ENCODE measurements around the gene FAM111B.
"Not testable (repeated sequence)": the region's sequence is repeated elsewhere in the genome, so short reads cannot be mapped to it uniquely, and the experiment has no call there.

Gene FAM111B

DNA sequence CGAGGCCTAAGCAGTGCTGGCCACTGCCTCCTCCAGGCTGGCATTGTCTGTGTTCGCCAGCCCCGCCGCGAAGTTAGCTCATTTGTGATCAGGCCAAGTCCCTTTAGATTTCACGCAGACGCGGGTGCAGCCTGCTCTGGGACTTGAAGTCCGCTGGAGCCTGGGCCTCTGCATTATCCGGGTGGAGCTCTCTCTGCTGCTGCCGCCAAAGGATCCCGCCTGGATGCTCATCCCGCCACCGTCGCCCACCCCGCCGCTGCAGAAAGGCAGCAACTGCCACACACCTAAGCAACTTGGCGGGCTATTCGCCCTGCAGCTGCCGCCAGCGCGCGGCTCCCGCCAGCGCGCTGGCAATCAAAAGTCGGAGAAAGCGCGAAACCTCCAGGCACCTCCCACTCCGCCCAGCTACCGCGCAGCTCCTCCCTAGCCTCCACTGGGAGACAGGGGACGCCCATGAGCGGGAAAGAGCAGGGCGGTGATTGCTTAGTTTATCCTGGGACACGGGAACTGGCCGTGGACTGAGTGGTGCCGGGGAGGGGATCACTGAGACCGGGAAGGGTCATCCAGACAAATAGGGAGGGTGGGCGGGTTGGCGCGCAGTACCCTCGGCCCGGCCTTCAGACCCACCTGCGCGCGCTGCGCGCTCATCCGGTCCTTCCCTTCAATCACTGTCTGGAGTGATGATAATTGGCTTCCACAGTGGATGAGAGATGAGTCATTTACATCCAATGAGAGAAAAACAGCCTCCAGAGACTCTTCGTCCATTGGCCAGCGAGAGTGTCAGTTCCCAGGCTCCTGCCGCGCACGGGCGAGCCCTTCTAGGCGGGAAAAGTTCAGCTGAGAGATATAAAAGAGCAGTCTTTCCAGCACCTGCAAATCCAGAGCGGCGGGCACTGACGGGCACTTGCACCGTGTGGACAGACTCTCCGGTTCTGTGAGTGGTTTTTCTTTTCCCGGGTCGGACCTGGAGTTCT, at the start of gene FAM111B:
Gene FAM111B, plus strand, starts transcription at position 875 of the 974 bp plus-strand sequence. CDS start 2,389 bp downstream, outside the sequence.
- peak; percentile 84 for DNase-seq

DNA sequence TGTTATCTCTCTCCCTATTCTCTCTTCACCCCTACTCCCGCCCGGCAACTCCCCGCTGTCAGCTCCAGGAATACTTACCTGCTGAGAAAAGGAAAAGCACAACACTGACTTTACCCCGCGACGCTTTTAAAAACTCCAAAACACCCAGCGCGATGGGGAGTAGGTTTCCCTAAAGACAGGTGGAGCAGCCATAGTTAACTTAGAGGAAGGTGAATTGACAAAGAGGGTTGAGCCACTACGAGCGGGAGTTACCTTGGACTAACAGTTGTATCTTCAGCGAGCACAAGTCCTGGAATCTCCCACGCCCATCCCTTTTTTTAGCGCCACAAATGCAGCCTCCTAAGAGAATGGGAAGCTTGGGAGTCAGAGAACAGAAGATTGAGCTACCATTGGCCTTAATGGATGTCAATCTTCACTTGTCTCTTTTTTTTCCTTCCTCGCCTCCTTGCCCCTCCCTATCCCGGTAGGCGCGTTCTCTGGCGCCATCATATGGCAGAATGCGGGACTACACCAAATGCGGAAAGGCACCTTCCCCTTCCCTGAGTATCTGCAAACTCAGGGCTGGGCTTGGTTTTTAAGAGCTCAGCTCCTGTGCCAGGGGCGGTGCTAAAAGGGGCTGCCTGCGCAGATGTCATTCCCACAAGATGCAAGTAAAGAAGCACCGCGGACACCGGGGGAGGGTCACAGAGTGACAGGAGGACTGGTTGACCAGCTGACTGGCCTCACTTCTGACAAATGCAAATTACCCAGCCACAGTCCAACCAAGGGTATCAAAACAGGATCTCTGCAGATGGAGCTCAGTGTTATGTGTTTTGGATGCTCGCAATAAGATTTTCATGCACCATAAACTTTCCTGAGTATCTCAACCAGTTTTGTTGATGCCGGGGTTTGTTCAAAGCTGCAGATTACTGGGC, 48.7 kb upstream of the FAM111B start:
- peak; percentile 61 for DNase-seq

GRCh38 chr11:59060096-59060495, 46.9 kb upstream of the FAM111B start:
- not testable (repeated sequence) for DNase-seq

- no peak for DNase-seq
These were observed 44.2 kb upstream of the FAM111B start for GRCh38 chr11:59062602-59063529.

GRCh38 chr11:59063996-59064727, 42.9 kb upstream of the FAM111B start:
- DNase-seq = not testable (repeated sequence)

DNA sequence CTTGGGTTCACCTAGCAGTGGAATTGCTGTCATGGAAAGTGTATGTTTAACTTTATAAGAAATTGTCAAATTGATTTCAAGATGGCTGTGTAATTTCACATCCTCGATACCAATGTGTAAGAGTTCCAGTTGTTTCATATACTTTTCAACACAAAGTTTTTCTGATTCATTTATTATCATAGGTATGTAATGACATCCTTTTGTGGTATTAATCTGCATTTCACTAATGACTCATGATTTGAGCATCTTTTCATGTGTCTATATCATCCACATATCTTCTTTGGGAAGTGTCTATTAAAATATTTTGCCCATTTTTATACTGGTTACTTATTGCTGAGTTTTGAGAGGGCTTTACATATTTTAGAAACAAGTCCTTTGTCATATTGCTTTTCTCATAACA, 38.0 kb upstream of the FAM111B start:
- DNase-seq = no peak

DNA sequence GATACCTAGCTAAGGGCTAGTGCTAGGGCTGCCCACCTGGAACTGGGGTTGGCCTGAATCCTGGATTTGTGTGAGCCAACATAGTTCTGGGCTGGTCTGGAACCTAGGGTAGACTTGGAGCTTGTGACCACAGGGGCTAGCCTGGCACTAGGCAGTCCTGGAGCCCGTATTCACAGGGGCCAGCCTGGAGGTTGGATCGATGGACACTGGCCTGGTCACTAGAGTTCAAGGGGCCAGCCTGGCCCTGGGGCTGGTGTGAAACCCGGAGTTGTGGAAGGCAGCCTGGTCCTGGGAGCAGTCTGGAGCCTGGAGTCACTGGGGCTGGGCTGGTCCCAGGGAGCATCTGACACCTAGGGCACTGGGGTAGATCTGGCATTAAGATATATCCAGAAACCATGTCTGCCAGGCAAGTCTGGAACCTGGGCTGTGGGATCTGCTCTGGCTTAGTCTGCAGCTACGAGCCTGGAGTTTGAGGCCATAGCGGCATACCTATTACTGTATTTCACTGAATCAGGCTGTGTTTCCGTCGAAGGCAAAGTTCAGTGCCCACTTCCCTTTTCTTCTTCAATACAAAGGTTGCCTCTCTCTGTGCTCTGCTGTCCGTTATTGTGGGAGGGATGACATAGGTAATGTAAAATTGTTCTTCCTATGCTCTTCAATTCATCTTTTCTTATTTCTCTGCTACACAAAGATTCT, 30.0 kb upstream of the FAM111B start:
- DNase-seq = no peak

GRCh38 chr11:59078435-59078834, 28.6 kb upstream of the FAM111B start:
- DNase-seq = no peak

DNA sequence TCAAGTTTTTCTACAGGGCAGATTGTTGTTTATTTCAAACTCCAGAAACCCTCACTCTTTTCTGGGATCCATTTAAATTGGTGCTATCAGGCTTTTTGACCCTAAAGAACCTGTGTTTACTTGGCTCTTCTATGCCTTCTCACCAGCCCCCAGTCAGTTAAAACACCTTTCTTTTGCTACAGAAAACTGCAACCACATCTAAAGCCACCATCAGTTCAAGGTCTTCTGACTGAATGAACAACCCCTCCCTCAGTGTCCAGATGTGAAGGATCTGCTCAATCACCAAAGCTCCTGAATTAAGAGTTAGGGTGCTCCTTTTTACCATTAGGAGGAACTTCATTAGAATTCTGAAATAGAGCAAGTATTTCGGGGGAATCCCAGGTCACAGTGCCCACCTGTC, 28.0 kb upstream of the FAM111B start:
- DNase-seq = no peak

- DNase-seq = not testable (repeated sequence)
These were observed 26.6 kb upstream of the FAM111B start for GRCh38 chr11:59080421-59080820.

- not testable (repeated sequence) for DNase-seq
These were observed 25.5 kb upstream of the FAM111B start for GRCh38 chr11:59081430-59082020.

GRCh38 chr11:59086007-59086406, 21.0 kb upstream of the FAM111B start, which contains the start of gene GLYATL1B:
Gene GLYATL1B (plus strand): TSS chr11:59086307. CDS start chr11:59086307, 0 bp downstream.
- DNase-seq = not testable (repeated sequence)

DNA sequence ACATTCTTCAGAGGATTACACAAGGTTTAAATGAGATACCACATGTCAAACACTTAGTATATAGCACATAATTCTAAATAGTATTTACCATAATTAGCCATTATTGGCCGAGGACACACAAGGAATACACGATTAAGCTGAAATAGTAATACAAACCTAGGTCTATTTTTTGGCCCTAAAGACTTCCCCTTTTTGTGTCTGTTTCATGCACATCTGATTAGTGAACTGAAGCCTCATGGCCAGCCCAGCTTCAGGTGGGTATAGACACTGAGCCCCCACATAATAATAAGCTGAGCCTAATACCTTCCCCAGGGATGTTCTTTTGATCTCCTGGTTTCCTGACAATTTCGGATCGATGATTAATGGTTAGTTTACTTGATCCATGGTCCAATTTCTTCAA, 18.9 kb upstream of the FAM111B start:
- DNase-seq = no peak

- DNase-seq = not testable (repeated sequence)
These were observed 13.5 kb upstream of the FAM111B start for GRCh38 chr11:59093576-59093975.

DNA sequence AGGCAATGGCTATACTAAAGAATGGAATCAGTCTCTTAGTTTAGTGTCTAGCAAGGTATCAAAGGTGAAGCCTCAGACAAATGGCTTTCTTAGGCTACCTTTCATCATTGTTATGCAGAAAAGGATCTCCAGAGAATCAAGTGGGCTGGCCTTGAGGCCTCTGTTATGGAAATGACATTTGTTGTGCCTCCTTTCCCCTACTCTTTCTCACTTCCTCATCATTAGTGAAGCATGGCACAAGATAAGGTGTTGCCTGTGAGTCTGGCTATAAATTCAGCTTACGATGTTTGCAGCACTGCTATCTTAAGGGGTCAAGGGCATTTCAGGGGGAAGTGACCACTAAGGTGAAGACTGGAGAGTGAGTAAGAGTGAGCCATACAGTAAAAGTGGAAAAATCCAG, 11.8 kb upstream of the FAM111B start:
- not testable (repeated sequence) for DNase-seq

DNA sequence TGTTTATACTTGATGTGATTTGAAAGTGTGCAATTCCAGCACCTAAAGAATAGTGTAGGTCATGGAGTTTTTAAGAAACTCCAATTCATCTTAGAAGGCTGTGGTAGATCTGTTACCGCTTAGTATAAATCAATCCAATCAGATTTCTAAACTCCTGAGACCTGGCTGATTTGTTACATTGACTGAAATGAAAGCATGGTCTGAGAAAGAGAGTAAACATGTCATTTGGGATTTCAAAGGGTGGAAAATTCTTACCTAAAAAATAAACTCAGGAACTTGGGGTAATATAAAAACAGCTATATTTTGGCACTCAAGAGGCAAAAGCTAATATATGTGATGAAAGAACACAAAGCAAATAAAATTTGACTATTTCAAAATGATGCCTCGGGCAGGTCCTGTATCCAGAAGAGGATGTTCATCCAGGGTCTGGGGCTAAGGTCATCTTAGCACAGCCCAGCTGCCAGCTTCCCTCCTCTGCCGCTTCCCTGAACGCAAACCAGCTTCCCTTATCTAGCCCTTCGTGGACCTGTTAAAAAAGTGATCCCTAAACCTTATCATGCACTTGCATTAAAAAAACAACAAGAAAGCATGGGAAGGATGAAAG, 11.0 kb upstream of the FAM111B start:
- not testable (repeated sequence) for DNase-seq

- no peak for DNase-seq
These were observed 9.8 kb upstream of the FAM111B start for GRCh38 chr11:59097113-59097708.

DNA sequence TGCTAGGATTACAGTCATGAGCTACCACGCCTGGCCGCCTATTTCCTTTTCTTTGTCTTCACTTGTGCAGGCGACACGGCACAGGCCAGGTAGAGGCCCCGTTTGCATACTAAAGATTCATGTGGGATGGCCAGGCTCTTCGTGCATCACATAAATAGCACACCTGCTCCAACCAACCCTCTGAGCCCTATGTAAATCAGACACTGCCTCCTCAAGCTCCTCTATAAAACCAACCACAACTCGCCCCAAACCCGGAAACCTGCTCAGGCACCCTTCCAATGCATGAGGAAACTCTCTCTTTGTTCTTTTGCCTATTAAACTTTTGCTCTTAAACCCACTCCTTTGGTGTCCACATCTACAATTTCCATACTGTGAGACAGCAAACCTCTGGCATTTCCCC, 9.1 kb upstream of the FAM111B start:
- not testable (repeated sequence) for DNase-seq

DNA sequence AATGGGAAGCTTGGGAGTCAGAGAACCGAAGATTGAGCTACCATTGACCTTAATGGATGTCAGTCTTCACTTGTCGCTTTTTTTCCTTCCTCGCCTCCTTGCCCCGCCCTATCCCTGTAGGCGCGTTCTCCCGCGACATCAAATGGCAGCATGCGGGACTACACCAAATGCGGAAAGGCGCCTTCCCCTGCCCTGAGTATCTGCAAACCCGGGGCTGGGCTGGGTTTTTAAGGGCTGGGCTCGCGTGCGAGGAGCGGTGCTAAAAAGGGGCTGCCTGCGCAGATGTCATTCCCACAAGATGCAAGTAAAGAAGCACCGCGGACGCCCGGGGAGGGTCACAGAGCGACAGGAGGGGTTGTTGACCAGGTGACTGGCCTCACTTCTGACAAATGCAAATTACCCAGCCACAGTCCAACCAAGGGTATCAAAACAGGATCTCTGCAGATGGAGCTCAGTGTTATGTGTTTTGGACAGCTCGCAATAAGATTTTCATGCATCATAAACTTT, 4.7 kb upstream of the FAM111B start:
- DNase-seq = no peak
